ENCODE data around the gene DHX32. TPM values are rescaled to one million over a fixed set of nuclear protein-coding genes. Genes with fewer than 3 reads are reported as not detected.

DHX32 gene
- total RNA-seq, 1 experiment from 2014 or later, result 47.2 TPM

DNA sequence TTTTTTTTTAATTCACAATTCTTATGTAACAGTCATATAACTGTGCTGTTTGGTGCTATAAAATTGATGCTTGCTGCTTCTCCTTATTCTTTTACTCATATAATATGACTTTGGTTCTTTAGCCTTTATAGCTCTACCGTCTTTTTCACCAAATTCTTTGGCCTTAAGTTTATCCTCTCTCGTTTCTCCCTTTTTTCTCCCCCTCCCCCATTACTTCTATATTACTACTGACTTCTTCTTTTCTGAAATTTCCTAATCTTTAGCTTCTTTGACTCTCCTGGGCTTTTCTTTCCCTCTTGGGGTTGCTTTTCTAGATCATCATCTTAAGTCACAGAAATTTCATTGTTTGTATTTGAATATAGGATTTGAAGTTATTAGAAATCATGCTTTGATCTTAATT lies 54.0 kb downstream of the DHX32 start:
- no peak for DNase-seq (ENCODE audit: low read depth, low spot score)
- in situ Hi-C loops (cut with HindIII; ENCODE audit: low pct_unique_long_range_greater_than_20kb, low sequenced_read_pairs), result no loop called here

DNA sequence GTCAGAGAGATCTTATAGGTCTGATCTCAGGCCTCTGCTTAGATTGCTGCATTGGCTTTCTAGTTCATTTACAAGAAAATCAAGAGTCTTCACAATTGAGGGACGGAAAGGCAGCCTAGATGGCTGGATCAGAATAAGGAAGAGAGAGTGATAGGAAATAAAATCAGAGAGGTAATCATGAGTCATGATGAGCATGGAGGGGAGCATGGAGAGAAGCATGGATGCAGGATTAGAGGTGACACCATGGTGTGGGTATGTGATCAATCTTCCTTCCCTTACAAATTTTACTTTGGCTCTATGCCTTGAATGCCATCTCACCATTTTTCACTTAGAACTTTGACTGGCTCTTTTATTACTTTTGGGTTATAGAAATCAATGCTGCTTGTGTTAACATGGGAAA lies 56.4 kb downstream of the DHX32 start:
- no peak for DNase-seq (ENCODE audit: low read depth, low spot score)

GRCh38 chr10:125823663-125824251 lies 57.3 kb downstream of the DHX32 start:
- DNase-seq (ENCODE audit: low read depth, low spot score), result peak; percentile 1

More for the DNA sequence above, 56.4 kb downstream of the DHX32 start:
- in situ Hi-C loops (cut with HindIII; ENCODE audit: low pct_unique_long_range_greater_than_20kb, low sequenced_read_pairs), result no loop called here

GRCh38 chr10:125822878-125823662 lies 58.0 kb downstream of the DHX32 start, which contains the start of the genes BCCIP and UROS:
BCCIP (plus strand) TSS chr10:125823546; CDS start chr10:125823558, 12 bp downstream.
UROS (minus strand) TSS chr10:125823258; CDS start chr10:125816499, 6,759 bp downstream.
- in situ Hi-C loops (cut with HindIII; ENCODE audit: low pct_unique_long_range_greater_than_20kb, low sequenced_read_pairs), result no loop called here
- DNase-seq (ENCODE audit: low read depth, low spot score), result peak; percentile 84

More at GRCh38 chr10:125823663-125824251, 57.3 kb downstream of the DHX32 start:
- in situ Hi-C loops (cut with HindIII; ENCODE audit: low pct_unique_long_range_greater_than_20kb, low sequenced_read_pairs), result no loop called here

- no peak for DNase-seq (ENCODE audit: low read depth, low spot score)
- in situ Hi-C loops (cut with HindIII; ENCODE audit: low pct_unique_long_range_greater_than_20kb, low sequenced_read_pairs), result no loop called here
These were observed 60.4 kb downstream of the DHX32 start for GRCh38 chr10:125820701-125821100.

GRCh38 chr10:125817337-125817946 lies 63.6 kb downstream of the DHX32 start:
- in situ Hi-C loops (cut with HindIII; ENCODE audit: low pct_unique_long_range_greater_than_20kb, low sequenced_read_pairs), result no loop called here
- no peak for DNase-seq (ENCODE audit: low read depth, low spot score)

- in situ Hi-C loops (cut with HindIII; ENCODE audit: low pct_unique_long_range_greater_than_20kb, low sequenced_read_pairs), result no loop called here
- no peak for DNase-seq (ENCODE audit: low read depth, low spot score)
These were observed 64.5 kb downstream of the DHX32 start for GRCh38 chr10:125816548-125816947.

- no peak for DNase-seq (ENCODE audit: low read depth, low spot score)
- in situ Hi-C loops (cut with HindIII; ENCODE audit: low pct_unique_long_range_greater_than_20kb, low sequenced_read_pairs), result no loop called here
These were observed 65.3 kb downstream of the DHX32 start for GRCh38 chr10:125815764-125816163.

DNA sequence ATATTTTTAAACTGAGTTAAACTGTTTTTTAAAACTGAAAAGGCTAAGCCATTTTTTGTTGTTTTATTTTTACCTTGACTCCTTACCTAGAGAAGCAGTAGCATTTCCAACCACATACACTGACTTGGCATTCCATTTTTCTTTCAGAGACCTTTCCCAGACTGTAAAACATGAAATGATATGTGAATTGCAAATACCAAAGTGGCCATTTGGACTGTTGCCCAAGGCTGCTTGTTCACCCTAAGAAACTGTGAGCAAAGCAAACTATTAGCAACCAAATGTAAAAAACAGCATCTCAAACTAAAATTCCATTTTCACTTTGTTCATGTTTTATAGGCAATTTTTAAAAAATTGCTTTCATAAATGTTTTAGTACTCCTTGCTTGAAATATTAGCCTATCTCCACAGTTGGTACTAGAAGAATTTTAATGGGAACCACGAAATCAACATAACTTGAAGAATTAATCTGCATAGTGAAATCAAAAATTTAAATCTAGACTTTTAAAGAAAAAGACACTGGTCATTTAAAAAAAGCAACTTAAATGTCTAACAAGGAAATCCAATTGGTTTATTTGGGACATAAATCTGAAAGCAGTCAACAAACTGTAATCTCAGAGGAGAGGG lies 68.9 kb downstream of the DHX32 start:
- in situ Hi-C loops (cut with HindIII; ENCODE audit: low pct_unique_long_range_greater_than_20kb, low sequenced_read_pairs), result no loop called here

DNA sequence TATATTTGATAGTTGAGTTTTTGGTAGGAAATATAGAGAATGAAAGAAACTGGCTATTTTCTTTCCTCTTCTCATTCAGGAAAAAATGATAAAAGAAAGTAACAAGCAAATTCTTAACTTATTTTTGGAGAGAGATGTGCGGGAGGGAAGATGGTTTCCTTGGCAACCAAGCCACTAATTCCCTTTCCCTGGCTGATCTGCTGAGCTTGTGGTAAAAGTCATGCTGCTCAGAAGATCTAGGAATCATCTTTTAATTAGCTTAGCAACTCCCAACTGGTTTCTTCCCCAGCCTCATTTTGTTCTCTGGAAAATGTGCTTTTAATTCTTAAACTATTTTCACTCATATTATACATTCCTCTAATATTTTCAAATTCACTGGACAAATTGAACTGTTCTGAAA lies 69.8 kb downstream of the DHX32 start:
- in situ Hi-C loops (cut with HindIII; ENCODE audit: low pct_unique_long_range_greater_than_20kb, low sequenced_read_pairs), result no loop called here
- DNase-seq (ENCODE audit: low read depth, low spot score), result no peak

More for the DNA sequence above, 68.9 kb downstream of the DHX32 start:
- DNase-seq (ENCODE audit: low read depth, low spot score), result no peak

GRCh38 chr10:125808047-125808446 lies 73.0 kb downstream of the DHX32 start:
- DNase-seq (ENCODE audit: low read depth, low spot score), result no peak
- in situ Hi-C loops (cut with HindIII; ENCODE audit: low pct_unique_long_range_greater_than_20kb, low sequenced_read_pairs), result no loop called here

DNA sequence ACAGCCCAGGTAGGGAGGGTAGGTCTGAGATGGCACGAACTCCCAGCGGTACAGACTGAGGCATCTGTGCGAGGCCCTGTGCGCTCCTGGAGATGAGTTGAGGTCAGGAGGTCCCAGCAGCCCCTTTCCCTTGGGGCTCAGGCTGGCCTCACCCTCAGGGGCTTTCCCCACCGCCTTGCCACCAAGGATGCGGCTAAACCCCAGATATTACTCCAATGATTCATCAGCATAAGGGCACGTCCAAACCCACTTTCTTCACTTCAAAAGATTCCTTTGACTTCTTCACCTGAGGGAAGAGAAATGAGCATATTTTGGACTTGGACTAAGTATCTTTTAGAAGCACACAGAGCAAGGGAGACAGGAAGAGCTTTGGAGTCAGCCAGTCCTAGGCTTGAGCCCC lies 78.4 kb downstream of the DHX32 start:
- in situ Hi-C loops (cut with HindIII; ENCODE audit: low pct_unique_long_range_greater_than_20kb, low sequenced_read_pairs), result no loop called here
- no peak for DNase-seq (ENCODE audit: low read depth, low spot score)

DNA sequence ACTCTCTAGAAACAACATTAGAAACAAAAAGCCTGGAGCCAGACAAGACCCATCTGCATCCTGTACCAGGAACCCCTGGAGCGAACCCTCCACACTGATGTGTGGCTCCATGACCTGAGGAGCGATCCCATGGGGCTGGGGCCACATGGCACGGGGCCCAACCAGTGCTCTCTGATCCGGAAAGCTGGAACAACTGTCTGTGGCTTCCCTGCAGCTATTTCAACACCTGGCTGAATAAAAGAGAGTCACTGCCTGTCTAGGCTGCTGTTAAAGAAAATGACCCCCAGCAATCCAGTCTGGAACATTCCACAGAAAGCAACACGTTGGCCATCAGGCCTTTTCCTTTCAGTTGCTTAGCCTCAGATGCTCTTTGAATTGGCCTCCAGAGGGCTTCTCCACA lies 79.0 kb downstream of the DHX32 start:
- in situ Hi-C loops (cut with HindIII; ENCODE audit: low pct_unique_long_range_greater_than_20kb, low sequenced_read_pairs), result no loop called here
- no peak for DNase-seq (ENCODE audit: low read depth, low spot score)

DNA sequence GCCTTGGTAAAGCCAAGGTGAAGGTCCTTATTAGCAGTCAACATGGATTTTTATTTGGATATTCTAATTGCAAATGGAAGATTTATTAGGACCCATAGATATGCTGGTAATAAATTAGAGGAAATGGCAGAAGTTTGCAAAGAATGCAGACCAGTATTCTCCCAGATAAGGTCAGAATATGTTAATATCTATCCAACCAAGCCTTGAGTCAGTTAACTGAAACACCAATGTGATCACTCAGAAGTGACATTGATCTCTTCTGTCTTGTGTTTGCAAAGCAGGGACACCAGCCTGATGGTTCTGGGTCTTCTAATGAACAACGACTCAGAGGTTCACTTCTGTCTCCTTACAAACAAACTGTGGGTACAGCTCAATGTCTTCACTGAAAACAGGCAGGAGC lies 79.5 kb downstream of the DHX32 start:
- in situ Hi-C loops (cut with HindIII; ENCODE audit: low pct_unique_long_range_greater_than_20kb, low sequenced_read_pairs), result no loop called here
- DNase-seq (ENCODE audit: low read depth, low spot score), result no peak

GRCh38 chr10:125799451-125800182 lies 81.5 kb downstream of the DHX32 start:
- in situ Hi-C loops (cut with HindIII; ENCODE audit: low pct_unique_long_range_greater_than_20kb, low sequenced_read_pairs), result no loop called here
- no peak for DNase-seq (ENCODE audit: low read depth, low spot score)

GRCh38 chr10:125797994-125798662 lies 83.0 kb downstream of the DHX32 start:
- in situ Hi-C loops (cut with HindIII; ENCODE audit: low pct_unique_long_range_greater_than_20kb, low sequenced_read_pairs), result no loop called here
- no peak for DNase-seq (ENCODE audit: low read depth, low spot score)

- in situ Hi-C loops (cut with HindIII; ENCODE audit: low pct_unique_long_range_greater_than_20kb, low sequenced_read_pairs), result no loop called here
- DNase-seq (ENCODE audit: low read depth, low spot score), result no peak
These were observed 83.7 kb downstream of the DHX32 start for GRCh38 chr10:125797424-125797823.

Data from SK-MEL-5 (cell line).